GM11168 (cell line): ENCODE results near the gene LYPD6B.

Experiments
- in situ Hi-C: fragments of 300-500 bp; cut with MboI; formaldehyde crosslinking; loops from one replicate; pipeline ENCODE4 v1.12.0; 2022; ENCODE audit warnings: low sequenced_read_pairs; ENCODE audit not compliant: unreplicated experiment

Gene LYPD6B

GRCh38 chr2:149036507-149037293 lies 1.8 kb upstream of the LYPD6B start:
- in situ Hi-C loops: no loop called here

DNA sequence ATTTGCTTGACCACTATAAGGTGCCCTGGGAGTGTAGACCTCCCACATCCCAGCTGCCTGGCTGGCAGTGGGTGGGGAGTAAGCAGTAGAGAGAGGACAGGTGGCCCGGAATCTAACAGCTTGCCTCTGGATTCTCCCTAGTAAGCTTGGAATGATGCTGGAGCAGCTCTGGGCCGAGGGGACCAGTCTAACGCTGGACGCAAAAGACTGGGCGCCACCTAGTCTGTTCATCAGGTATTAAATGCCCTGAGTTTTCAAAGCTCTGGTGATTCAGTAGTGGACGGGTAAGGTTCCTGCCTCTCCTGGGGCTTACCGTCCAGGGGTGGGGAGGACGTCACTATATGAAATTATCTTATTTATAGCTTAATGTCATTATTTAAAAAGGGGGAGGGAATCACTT lies 648 bp upstream of the LYPD6B start:
- in situ Hi-C loops: no loop called here

GRCh38 chr2:149039213-149039724 lies 770 bp downstream of the LYPD6B start:
- in situ Hi-C loops: no loop called here

GRCh38 chr2:149040451-149040850 lies 2.0 kb downstream of the LYPD6B start:
- in situ Hi-C loops: no loop called here

- in situ Hi-C loops: no loop called here
Observed at GRCh38 chr2:149041482-149041881, 3.0 kb downstream of the LYPD6B start.

- in situ Hi-C loops: no loop called here
Observed at GRCh38 chr2:149042881-149043280, 4.4 kb downstream of the LYPD6B start.

DNA sequence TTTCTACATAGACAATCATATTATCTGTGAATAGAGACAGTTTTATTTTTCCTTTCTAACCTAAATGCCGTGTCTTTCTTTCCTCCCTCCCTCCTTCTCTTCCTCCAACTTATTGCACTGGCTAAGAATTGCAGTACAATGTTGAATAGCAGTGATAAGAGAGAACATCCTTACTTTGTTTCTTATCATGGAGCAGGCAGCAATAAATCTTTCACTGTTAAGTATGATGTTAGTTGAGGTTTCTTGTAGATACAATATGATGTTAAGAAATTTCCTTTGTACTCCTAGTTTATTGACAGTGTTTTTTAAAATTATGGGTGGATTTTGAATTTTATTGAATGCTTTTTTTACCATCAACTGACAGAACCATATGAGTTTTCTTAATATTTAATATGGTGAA lies 6.0 kb downstream of the LYPD6B start:
- in situ Hi-C loops: no loop called here

DNA sequence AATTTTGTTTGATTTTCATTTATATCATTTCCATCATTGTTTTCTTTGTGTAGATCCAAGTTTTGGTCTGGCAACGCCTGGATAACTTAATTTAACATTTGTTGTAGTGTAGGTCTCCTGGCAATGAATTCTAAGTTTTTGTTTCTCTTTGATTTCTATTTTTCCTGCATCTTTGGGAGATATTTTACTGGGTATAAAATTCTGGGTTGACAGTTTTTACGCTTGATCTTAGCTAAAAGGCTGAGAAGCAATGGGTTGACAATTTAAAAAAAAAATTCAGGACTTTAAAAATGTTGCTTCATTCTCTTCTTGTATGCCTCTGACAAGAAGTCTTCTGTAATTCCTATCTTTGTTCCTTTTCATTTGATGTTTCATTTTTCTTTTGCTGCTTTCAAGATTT lies 8.6 kb downstream of the LYPD6B start:
- in situ Hi-C loops: no loop called here

DNA sequence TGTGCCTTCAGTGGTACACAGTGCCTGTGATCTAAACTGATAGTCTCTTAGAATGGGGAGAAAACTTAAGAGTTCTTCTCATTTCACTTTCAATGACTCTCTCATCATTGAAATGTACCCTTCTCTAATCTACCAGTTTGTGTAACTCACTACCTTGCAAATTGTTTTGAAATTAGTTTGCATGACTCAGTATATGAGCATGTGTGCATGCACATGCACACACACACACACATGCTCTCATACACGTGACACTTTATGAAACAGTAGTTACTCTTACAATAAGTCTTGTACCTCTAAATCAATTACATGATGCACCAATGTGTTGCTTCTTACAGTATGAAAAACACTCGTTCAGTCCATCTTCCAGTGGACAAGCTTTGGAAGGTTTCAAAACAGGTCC lies 10.6 kb downstream of the LYPD6B start:
- in situ Hi-C loops: no loop called here

DNA sequence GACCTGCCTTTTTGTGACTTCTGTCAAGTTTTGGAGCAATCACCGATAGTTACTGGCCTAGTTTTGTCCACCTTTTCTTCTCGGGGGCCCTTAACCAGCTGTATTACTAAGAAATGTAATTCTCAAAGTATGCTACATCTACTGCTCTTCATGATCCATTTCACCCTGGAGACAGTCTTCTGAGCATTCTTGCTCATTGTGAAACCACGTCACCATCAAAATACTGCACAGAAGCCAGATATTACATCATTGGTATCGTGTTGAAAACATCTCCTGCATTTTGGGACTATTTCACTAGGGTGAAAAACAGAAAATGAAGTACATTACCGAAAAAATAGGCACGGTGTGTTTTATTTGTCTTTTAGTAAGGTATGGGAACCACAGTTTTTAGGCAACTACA lies 11.7 kb downstream of the LYPD6B start:
- in situ Hi-C loops: no loop called here

- in situ Hi-C loops: no loop called here
Observed at GRCh38 chr2:149055751-149056150, 17.3 kb downstream of the LYPD6B start.

DNA sequence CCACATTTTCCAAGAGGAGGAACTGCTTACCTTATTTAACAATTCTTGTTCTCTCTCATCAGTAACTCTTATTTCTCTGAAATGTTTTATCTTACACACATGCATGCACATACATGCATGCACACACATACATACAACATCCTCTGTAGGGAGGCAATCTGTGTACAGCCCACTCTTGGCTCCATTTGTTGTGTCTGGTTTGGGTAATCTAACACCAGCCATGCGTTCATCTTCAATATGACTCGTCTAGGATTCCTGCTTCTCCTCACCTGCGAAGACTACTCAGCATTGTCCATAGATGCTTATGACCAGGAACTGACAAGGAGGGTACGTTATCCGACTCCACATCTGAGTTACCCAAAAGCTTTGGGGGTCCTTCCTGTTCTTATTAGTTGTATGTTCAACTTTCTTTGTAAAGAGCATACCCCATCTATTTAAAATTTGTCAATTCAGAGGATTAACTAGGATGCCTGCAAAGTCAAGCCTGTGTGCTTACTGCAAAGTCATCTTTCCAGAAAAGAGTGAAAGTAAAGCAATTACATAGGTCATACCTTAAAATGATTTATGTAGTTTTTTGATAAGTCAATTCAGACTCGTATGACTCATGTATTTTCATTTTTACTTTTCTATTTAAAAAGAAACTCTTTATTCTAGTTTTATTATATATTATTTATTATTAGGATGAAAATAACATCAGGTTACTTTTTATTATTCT lies 18.2 kb downstream of the LYPD6B start:
- in situ Hi-C loops: no loop called here

DNA sequence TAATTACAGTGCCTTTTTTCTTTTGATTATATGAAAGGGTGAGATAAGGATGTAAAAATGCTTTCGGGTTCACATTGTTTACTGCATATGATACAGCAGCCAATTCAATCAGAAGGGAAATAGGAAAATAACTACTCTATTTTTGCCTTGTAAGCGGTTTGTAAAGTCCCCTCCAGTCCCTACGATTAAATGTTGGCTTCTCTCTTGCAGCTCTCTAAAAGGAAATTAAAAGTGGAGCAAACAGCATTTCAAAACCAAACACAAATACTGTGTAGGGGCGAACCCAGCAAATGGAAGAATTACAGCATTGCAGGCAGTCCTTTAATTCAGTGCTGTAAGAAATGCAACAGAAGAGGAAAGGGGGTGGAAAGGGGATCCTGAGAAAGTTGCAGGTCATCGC lies 18.9 kb downstream of the LYPD6B start:
- in situ Hi-C loops: no loop called here

- in situ Hi-C loops: no loop called here
Observed at GRCh38 chr2:149058936-149059335, 20.4 kb downstream of the LYPD6B start.

- in situ Hi-C loops: no loop called here
Observed at GRCh38 chr2:149059822-149060221, 21.3 kb downstream of the LYPD6B start.

DNA sequence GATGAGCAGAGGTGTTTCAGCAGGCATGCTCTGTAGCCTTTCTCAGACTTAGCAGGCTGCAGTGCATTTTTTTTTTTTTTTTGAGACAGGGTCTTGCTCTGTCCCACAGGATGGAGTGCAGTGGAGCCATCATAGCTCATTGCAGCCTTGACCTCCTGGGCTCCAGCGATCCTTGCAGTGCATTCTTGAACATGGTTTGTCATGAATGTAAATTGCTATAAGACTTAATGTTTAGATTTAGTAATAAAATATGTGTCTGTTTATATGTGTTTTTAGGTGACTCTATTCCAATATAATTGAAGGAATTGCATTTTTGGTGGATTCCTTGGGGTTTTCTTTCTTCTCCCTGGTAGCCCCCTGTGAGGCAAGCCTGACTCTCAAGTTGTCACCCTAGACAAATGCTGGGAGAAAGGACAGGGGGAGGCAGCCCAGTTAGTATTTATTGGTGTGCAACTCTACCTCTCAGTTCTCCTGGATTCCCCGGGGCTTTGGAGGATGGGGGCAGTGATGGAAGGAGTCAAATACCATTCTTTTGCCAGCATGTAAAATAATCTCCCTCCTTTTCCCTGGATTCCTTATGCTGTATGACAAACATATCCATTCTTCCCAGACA lies 22.7 kb downstream of the LYPD6B start:
- in situ Hi-C loops: no loop called here

- in situ Hi-C loops: no loop called here
Observed at GRCh38 chr2:149062531-149062930, 24.0 kb downstream of the LYPD6B start.

DNA sequence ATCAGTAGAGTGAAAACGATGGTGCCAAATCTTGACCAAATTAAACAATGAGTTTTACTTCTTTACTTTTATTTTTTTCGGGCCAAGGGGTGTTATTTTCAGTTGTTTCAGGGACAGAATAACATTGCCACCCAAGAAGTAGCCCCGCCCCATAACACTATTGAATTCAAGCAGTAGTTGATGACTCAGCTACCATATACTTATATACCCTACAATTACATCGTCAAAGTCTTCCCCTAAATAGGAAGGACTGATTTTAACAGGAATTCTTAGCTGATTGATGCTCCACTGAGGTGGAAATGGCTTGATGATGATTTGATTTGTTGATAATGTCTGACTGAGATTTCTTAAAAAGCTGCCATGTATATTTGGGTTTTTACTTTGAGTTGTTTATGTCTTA lies 24.7 kb downstream of the LYPD6B start:
- in situ Hi-C loops: no loop called here

GRCh38 chr2:149064365-149064841 lies 25.9 kb downstream of the LYPD6B start:
- in situ Hi-C loops: no loop called here

DNA sequence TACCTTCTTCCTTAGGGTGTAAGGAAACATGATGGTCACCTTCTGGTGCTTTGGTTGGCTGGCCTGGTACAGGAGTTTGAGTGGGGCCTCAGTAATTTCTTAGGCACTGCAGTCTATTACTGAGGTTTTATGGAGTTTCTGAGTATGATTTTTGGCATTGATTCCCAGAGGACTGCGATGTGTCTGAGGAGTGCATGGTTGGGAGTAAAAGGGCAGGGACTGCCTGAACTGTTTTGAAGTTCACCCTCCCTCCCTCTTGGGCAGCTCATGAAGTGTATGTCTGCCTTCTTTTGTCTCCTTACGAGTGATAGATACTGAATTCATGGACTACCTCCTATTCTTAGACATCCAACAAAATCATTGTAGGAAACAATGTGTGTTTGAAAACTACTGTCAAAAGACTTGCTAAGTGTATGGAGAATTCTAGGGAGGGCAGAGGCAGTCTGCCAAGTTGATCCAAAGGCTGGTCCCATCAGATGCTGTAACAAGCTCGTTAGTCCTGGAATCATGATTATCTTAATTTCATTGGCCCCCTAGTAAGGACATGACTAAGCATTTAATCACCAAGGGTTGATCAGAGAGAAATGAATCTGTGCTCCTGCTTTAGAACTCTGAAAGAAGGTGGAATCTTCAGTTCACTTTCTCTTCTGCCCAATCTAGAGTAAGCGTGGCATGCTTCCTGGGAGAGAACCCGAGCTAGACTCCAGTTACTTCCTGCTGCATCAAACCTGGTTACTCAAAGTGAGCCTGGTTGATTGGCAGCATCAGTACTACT lies 26.5 kb downstream of the LYPD6B start:
- in situ Hi-C loops: no loop called here
